SK-MEL-5 (cell line): Measurements from ENCODE around the gene ABLIM1. TPM values are rescaled to one million over a fixed set of nuclear protein-coding genes. Genes with fewer than 3 reads are reported as not detected.

Experiments
- DNase-seq: peaks from one replicate; pipeline ENCODE4 v3.0.0-alpha.2; 2016; ENCODE audit warnings: low read depth, low spot score
- in situ Hi-C: cut with HindIII; loops from 2 replicates; pipeline ENCODE4 v1.10.0; 2016; ENCODE audit warnings: low sequenced_read_pairs, high pct_unique_total_duplicates, low pct_unique_long_range_greater_than_20kb
- small RNA-seq, 2 experiments: library from RNA; depleted of rRNA; stranded (forward); fragments of <200 nt; gene quantifications; one replicate each; pipeline ENCODE3, GENCODE V24; 2014
- total RNA-seq: library from RNA; depleted of rRNA; stranded (reverse); fragments of >200 nt; shearing (Covaris generic); gene quantifications from 2 replicates; pipeline ENCODE4 v1.2.3, GENCODE V29; 2014; rRNA removed

Gene ABLIM1
- total RNA-seq, 1 experiment from 2014 or later: 19.5 TPM

GRCh38 chr10:114389426-114389825 lies 268.6 kb downstream of the ABLIM1 start:
- DNase-seq: no peak
- in situ Hi-C loops: no loop called here

GRCh38 chr10:114388275-114388674 lies 269.8 kb downstream of the ABLIM1 start:
- DNase-seq: no peak
- in situ Hi-C loops: no loop called here

GRCh38 chr10:114387784-114388183 lies 270.3 kb downstream of the ABLIM1 start:
- DNase-seq: peak; percentile 26
- in situ Hi-C loops: no loop called here

- in situ Hi-C loops: no loop called here
- no peak for DNase-seq
Measured at GRCh38 chr10:114386452-114386851, 271.6 kb downstream of the ABLIM1 start.

- in situ Hi-C loops: no loop called here
- no peak for DNase-seq
Measured at GRCh38 chr10:114385557-114385956, 272.5 kb downstream of the ABLIM1 start.

GRCh38 chr10:114384601-114385000 lies 273.5 kb downstream of the ABLIM1 start:
- in situ Hi-C loops: no loop called here

GRCh38 chr10:114384181-114384580 lies 273.9 kb downstream of the ABLIM1 start:
- in situ Hi-C loops: no loop called here
- DNase-seq: peak; percentile 24

More at GRCh38 chr10:114384601-114385000, 273.5 kb downstream of the ABLIM1 start:
- DNase-seq: no peak

Small RNA genes within 50 kb of the gene (small RNA-seq; reads per million reads assigned to genes)
- 0 to 0.05 reads per million in 2 experiments for gene RN7SL384P

Other genes starting within 250 kb of the ABLIM1 start
- 11.3 and 12.7 TPM in 2 replicates for gene FHIP2A, start 163.5 kb upstream of the ABLIM1 start, total RNA-seq